ENCODE data around the gene STARD5. TPM values are rescaled to one million over a fixed set of nuclear protein-coding genes. Genes with fewer than 3 reads are reported as not detected.

The STARD5 gene
- total RNA-seq, 3 donors from 2014 or later = 16.6 to 38.9 (median 33.4) TPM

GRCh38 chr15:81259760-81260298 is 64.1 kb downstream of the STARD5 start:
- no peak for ATAC-seq
- no peaks in the 10 kb centered on the region for H3K9me3 ChIP-seq
- no peak overlapping the region for H3K4me3 ChIP-seq
- no peaks in the 10 kb centered on the region for H3K4me1 ChIP-seq (ENCODE audit: low read depth)
- no peak for DNase-seq
- no peaks in the 10 kb centered on the region for H3K36me3 ChIP-seq (ENCODE audit: low read depth)
- TF ChIP-seq, protein P1, sequence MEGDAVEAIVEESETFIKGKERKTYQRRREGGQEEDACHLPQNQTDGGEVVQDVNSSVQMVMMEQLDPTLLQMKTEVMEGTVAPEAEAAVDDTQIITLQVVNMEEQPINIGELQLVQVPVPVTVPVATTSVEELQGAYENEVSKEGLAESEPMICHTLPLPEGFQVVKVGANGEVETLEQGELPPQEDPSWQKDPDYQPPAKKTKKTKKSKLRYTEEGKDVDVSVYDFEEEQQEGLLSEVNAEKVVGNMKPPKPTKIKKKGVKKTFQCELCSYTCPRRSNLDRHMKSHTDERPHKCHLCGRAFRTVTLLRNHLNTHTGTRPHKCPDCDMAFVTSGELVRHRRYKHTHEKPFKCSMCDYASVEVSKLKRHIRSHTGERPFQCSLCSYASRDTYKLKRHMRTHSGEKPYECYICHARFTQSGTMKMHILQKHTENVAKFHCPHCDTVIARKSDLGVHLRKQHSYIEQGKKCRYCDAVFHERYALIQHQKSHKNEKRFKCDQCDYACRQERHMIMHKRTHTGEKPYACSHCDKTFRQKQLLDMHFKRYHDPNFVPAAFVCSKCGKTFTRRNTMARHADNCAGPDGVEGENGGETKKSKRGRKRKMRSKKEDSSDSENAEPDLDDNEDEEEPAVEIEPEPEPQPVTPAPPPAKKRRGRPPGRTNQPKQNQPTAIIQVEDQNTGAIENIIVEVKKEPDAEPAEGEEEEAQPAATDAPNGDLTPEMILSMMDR (IDR thresholded peaks at IDR 0.05) = no peak
- intact Hi-C loops (cut with DNase I, micrococcal nuclease) = loop anchor here (5.0 to 10.0 kb wide), 3 partner anchors 95 to 155 kb away; no protein-coding TSS in a partner anchor

Other genes starting within 250 kb of the STARD5 start
- under 1 TPM in 1 of 3 donors, not detected in 2; 0.54 TPM for gene CFAP161, start 189.9 kb downstream of the STARD5 start, total RNA-seq
- 1 to 10 TPM; 6.2 to 9.5 (median 8.4) TPM for gene IL16, start 127.3 kb downstream of the STARD5 start, total RNA-seq
- under 1 TPM in 1 of 3 donors, not detected in 2; 0.95 TPM for gene TMC3, start 50.1 kb upstream of the STARD5 start, total RNA-seq

All from mucosa of descending colon (tissue), 3 donors.